ENCODE data around the gene ACOX1. TPM values are rescaled to one million over a fixed set of nuclear protein-coding genes. Genes with fewer than 3 reads are reported as not detected.

Gene ACOX1
- polyA plus RNA-seq, 1 donor: 20.4 TPM

Other genes starting within 250 kb of the ACOX1 start
- 32.2 TPM for gene GALK1, start 214.0 kb downstream of the ACOX1 start, polyA plus RNA-seq (ENCODE audit: insufficient read length)
- 30.9 TPM for gene UNK, start 194.4 kb downstream of the ACOX1 start, polyA plus RNA-seq (ENCODE audit: insufficient read length)
- 6.2 TPM for gene UNC13D, start 134.8 kb downstream of the ACOX1 start, polyA plus RNA-seq (ENCODE audit: insufficient read length)
- 64.3 TPM for gene WBP2, start 123.8 kb downstream of the ACOX1 start, polyA plus RNA-seq (ENCODE audit: insufficient read length)
- gene TRIM47, start 100.6 kb downstream of the ACOX1 start, polyA plus RNA-seq (ENCODE audit: insufficient read length): 26.3 TPM
- gene TRIM65, start 82.2 kb downstream of the ACOX1 start, polyA plus RNA-seq (ENCODE audit: insufficient read length): 18.5 TPM
- gene MRPL38, start 74.3 kb downstream of the ACOX1 start, polyA plus RNA-seq (ENCODE audit: insufficient read length): 68.7 TPM
- gene FBF1, start 38.1 kb downstream of the ACOX1 start, polyA plus RNA-seq (ENCODE audit: insufficient read length): 6.8 TPM
- gene TEN1, start 74 bp upstream of the ACOX1 start, polyA plus RNA-seq (ENCODE audit: insufficient read length): 9.6 TPM
- gene CDK3, start 21.7 kb upstream of the ACOX1 start, polyA plus RNA-seq (ENCODE audit: insufficient read length): 4.8 TPM
- gene EVPL, start 48.1 kb upstream of the ACOX1 start, polyA plus RNA-seq (ENCODE audit: insufficient read length): 0.54 TPM
- gene SRP68, start 93.4 kb upstream of the ACOX1 start, polyA plus RNA-seq (ENCODE audit: insufficient read length): 86.8 TPM
- gene GALR2, start 95.6 kb upstream of the ACOX1 start, polyA plus RNA-seq (ENCODE audit: insufficient read length): not detected
- gene ZACN, start 100.0 kb upstream of the ACOX1 start, polyA plus RNA-seq (ENCODE audit: insufficient read length): 10.4 TPM
- gene EXOC7, start 124.6 kb upstream of the ACOX1 start, polyA plus RNA-seq (ENCODE audit: insufficient read length): 84.2 TPM
- not detected for gene FOXJ1, start 162.1 kb upstream of the ACOX1 start, polyA plus RNA-seq (ENCODE audit: insufficient read length)